ENCODE data around the gene NXPH1. TPM values are rescaled to one million over a fixed set of nuclear protein-coding genes. Genes with fewer than 3 reads are reported as not detected.

NXPH1 gene
- total RNA-seq, 4 donors from 2014 or later = not detected

- Histone ChIP-seq H3K36me3 (no peaks in the 10 kb centered on the region), H3K4me3 (no peak overlapping the region), H3K4me1 (no peaks in the 10 kb centered on the region), H3K27me3 (no peaks in the 10 kb centered on the region), H3K27ac (no peak overlapping the region), H3K9me3 (no peaks in the 10 kb centered on the region)
- intact Hi-C loops (cut with DNase I) = no loop called here
- TF ChIP-seq POLR2A (IDR thresholded peaks at IDR 0.05) = no peak
- TF ChIP-seq CTCF (IDR thresholded peaks at IDR 0.05) = no peak
- no peak for DNase-seq
- WGBS, 2 donors = 29 to 44% methylated on average over 1 of the region's 1 CpG
These were observed 20.1 kb downstream of the NXPH1 start for GRCh38 chr7:8453535-8453934.

- H3K9me3 ChIP-seq = no peaks in the 10 kb centered on the region
- no peaks in the 10 kb centered on the region for H3K27me3 ChIP-seq
- no peak overlapping the region for H3K4me3 ChIP-seq
- no peak overlapping the region for H3K27ac ChIP-seq
- intact Hi-C loops (cut with DNase I) = no loop called here
- no peaks in the 10 kb centered on the region for H3K36me3 ChIP-seq
- no peak for DNase-seq
- TF ChIP-seq CTCF (IDR thresholded peaks at IDR 0.05) (no peak), POLR2A (IDR thresholded peaks at IDR 0.05) (no peak)
- WGBS, 2 donors = 20 to 38% methylated on average over 2 of the region's 2 CpGs
- no peaks in the 10 kb centered on the region for H3K4me1 ChIP-seq
These were observed 22.0 kb downstream of the NXPH1 start for GRCh38 chr7:8455426-8455825.

- Histone ChIP-seq H3K36me3 (no peaks in the 10 kb centered on the region), H3K9me3 (no peaks in the 10 kb centered on the region), H3K27me3 (peaks cover 0 to 3% (median 0%) of the 10 kb centered on the region in 4 donors), H3K4me3 (no peak overlapping the region), H3K4me1 (no peaks in the 10 kb centered on the region), H3K27ac (no peak overlapping the region)
- TF ChIP-seq CTCF (IDR thresholded peaks at IDR 0.05) (no peak), POLR2A (IDR thresholded peaks at IDR 0.05) (no peak)
- 72 to 80% methylated on average over 2 of the region's 2 CpGs for WGBS, 2 donors
- intact Hi-C loops (cut with DNase I) = no loop called here
- DNase-seq = no peak
These were observed 28.9 kb downstream of the NXPH1 start for GRCh38 chr7:8462309-8462708.

- Histone ChIP-seq H3K27ac (no peak overlapping the region), H3K36me3 (no peaks in the 10 kb centered on the region), H3K4me1 (no peaks in the 10 kb centered on the region), H3K4me3 (no peak overlapping the region), H3K27me3 (peaks cover 0 to 3% (median 0%) of the 10 kb centered on the region in 4 donors), H3K9me3 (no peaks in the 10 kb centered on the region)
- intact Hi-C loops (cut with DNase I) = no loop called here
- 62 to 68% methylated on average over 4 of the region's 4 CpGs for WGBS, 2 donors
- TF ChIP-seq POLR2A (IDR thresholded peaks at IDR 0.05) (no peak), CTCF (IDR thresholded peaks at IDR 0.05) (no peak)
- DNase-seq = no peak
These were observed 31.9 kb downstream of the NXPH1 start for GRCh38 chr7:8465338-8465737.

- H3K27me3 ChIP-seq = no peaks in the 10 kb centered on the region
- no peak for DNase-seq
- intact Hi-C loops (cut with DNase I) = no loop called here
- no peaks in the 10 kb centered on the region for H3K4me1 ChIP-seq
- H3K36me3 ChIP-seq = no peaks in the 10 kb centered on the region
- 56 to 61% methylated on average over 3 of the region's 3 CpGs for WGBS, 2 donors
- TF ChIP-seq POLR2A (IDR thresholded peaks at IDR 0.05) (no peak), CTCF (IDR thresholded peaks at IDR 0.05) (no peak)
- H3K9me3 ChIP-seq = no peaks in the 10 kb centered on the region
- H3K27ac ChIP-seq = no peak overlapping the region
- H3K4me3 ChIP-seq = no peak overlapping the region
These were observed 47.1 kb downstream of the NXPH1 start for GRCh38 chr7:8480527-8480926.
